NB4 (cell line): ENCODE results near the gene CCL21.

Source experiments
- DNase-seq: peaks from one replicate; pipeline ENCODE4 v3.0.0; 2010; ENCODE audit warnings: low read depth
- H3K4me3 ChIP-seq: one replicate; pipeline ENCODE4 v1.5.1; 2011; ENCODE audit warnings: mild to moderate bottlenecking, low read depth, low read length, moderate library complexity
- CTCF ChIP-seq: IDR thresholded peaks from one replicate; pipeline ENCODE4 v1.5.1; 2012; ENCODE audit warnings: low read depth, low read length
- MAX ChIP-seq: IDR thresholded peaks from 2 replicates; pipeline ENCODE4 v1.6.1; 2011; ENCODE audit warnings: low read depth, low read length
- MYC ChIP-seq: IDR thresholded peaks from 2 replicates; pipeline ENCODE4 v1.6.1; 2011; ENCODE audit warnings: low read depth, low read length
- POLR2A ChIP-seq: IDR thresholded peaks from 2 replicates; pipeline ENCODE4 v1.6.1; 2011; ENCODE audit warnings: mild to moderate bottlenecking; ENCODE audit not compliant: insufficient read length; ENCODE audit errors: extremely low read depth

The CCL21 gene

GRCh38 chr9:34694811-34695210 lies 15.1 kb downstream of the CCL21 start:
- H3K4me3 ChIP-seq = no peak overlapping the region
- DNase-seq = no peak
- no peak for TF ChIP-seq MAX

- TF ChIP-seq POLR2A = no peak
- no peak for TF ChIP-seq MAX
- no peak for TF ChIP-seq MYC
- no peak for TF ChIP-seq CTCF
- no peak for DNase-seq
Measured at GRCh38 chr9:34693560-34693959, 16.4 kb downstream of the CCL21 start.

GRCh38 chr9:34691936-34692315 lies 18.0 kb downstream of the CCL21 start:
- no peak for DNase-seq
- no peak overlapping the region for H3K4me3 ChIP-seq
- TF ChIP-seq MYC (no peak), CTCF (no peak), MAX (no peak), POLR2A (no peak)

More at GRCh38 chr9:34693560-34693959, 16.4 kb downstream of the CCL21 start:
- no peak overlapping the region for H3K4me3 ChIP-seq

GRCh38 chr9:34690983-34691935 lies 18.7 kb downstream of the CCL21 start, which contains the start of gene CCL19:
TSS of gene CCL19 (minus strand) at chr9:34691276. CDS start at chr9:34691139, 137 bp downstream.
- no peak for DNase-seq
- TF ChIP-seq CTCF (no peak), MYC (no peak), MAX (no peak), POLR2A (no peak)
- no peak within 1 kb of the TSS for H3K4me3 ChIP-seq

- no peak for DNase-seq
- TF ChIP-seq CTCF (no peak), MYC (no peak), POLR2A (no peak), MAX (no peak)
- H3K4me3 ChIP-seq = no peak overlapping the region
Measured at GRCh38 chr9:34689512-34689911, 20.4 kb downstream of the CCL21 start.

GRCh38 chr9:34689116-34689470 lies 20.8 kb downstream of the CCL21 start:
- no peak for DNase-seq
- no peak overlapping the region for H3K4me3 ChIP-seq
- TF ChIP-seq POLR2A (no peak), MAX (no peak)
